Measurements from ENCODE around the gene EML3.
"Not testable (repeated sequence)": the region's sequence is repeated elsewhere in the genome, so short reads cannot be mapped to it uniquely, and the experiment has no call there.

EML3 gene

GRCh38 chr11:62612366-62613290, at the start of gene EML3, which contains the start of gene ROM1:
Gene EML3, minus strand, starts transcription at chr11:62612775. Its CDS starts 318 bp downstream, at chr11:62612457.
Gene ROM1, plus strand, starts transcription at chr11:62613257. Its CDS starts 25 bp downstream, at chr11:62613282.
- peak; percentile 85 to 93 (median 85) for DNase-seq

- no peak for DNase-seq
These were observed 44.3 kb upstream of the EML3 start for GRCh38 chr11:62656796-62657429.

- no peak for DNase-seq
These were observed 41.7 kb upstream of the EML3 start for GRCh38 chr11:62654297-62654696.

GRCh38 chr11:62652161-62653006, 39.8 kb upstream of the EML3 start:
- DNase-seq: peak in 2 of 3 donors; percentile 21 to 28

GRCh38 chr11:62650283-62650682, 37.7 kb upstream of the EML3 start:
- DNase-seq: not testable (repeated sequence)

GRCh38 chr11:62649486-62649885, 36.9 kb upstream of the EML3 start:
- DNase-seq: no peak

- no peak for DNase-seq
These were observed 36.4 kb upstream of the EML3 start for GRCh38 chr11:62648967-62649364.

GRCh38 chr11:62648185-62648966, 35.8 kb upstream of the EML3 start:
- DNase-seq: no peak

- DNase-seq: no peak
These were observed 35.0 kb upstream of the EML3 start for GRCh38 chr11:62647609-62648005.

GRCh38 chr11:62646825-62647608, 34.4 kb upstream of the EML3 start:
- no peak for DNase-seq

- DNase-seq: peak; percentile 99 to 100 (median 100)
These were observed 33.6 kb upstream of the EML3 start, which contains the start of gene GANAB for GRCh38 chr11:62645946-62646824. Gene GANAB, minus strand, starts transcription at chr11:62646613. Its CDS starts 14 bp downstream, at chr11:62646599.

GRCh38 chr11:62645671-62645945, 33.0 kb upstream of the EML3 start:
- DNase-seq: peak in 1 of 3 donors; percentile 18

- no peak for DNase-seq
These were observed 31.6 kb upstream of the EML3 start for GRCh38 chr11:62644220-62644619.

- no peak for DNase-seq
These were observed 19.9 kb upstream of the EML3 start for GRCh38 chr11:62632492-62632891.

- DNase-seq: peak in 2 of 3 donors; percentile 20 to 26
These were observed 15.1 kb upstream of the EML3 start for GRCh38 chr11:62627713-62628112.

GRCh38 chr11:62622476-62623089, 10.0 kb upstream of the EML3 start:
- no peak for DNase-seq

GRCh38 chr11:62621567-62622470, 9.2 kb upstream of the EML3 start, which contains the start of gene B3GAT3:
Gene B3GAT3, minus strand, starts transcription at chr11:62621986. Its CDS starts 39 bp downstream, at chr11:62621947.
- DNase-seq: peak; percentile 98

- DNase-seq: no peak
These were observed 8.5 kb upstream of the EML3 start for GRCh38 chr11:62621027-62621566.

All from suppressor macrophage treated with lipopolysaccharide for 1 hour (primary cell).